GM12878 (cell line): ENCODE measurements around the gene PPP6R1. TPM values are rescaled to one million over a fixed set of nuclear protein-coding genes. Genes with fewer than 3 reads are reported as not detected.

Source experiments
- ATF7 ChIP-seq: fragments of 450-650 bp; IDR thresholded peaks from 2 replicates; pipeline ENCODE4 v1.6.1; 2016; ENCODE audit warnings: low read depth, mild to moderate bottlenecking
- BHLHE40 ChIP-seq, 2 experiments: fragments of 450-650 bp in 1 of 2; IDR thresholded peaks; 2 replicates each; pipeline ENCODE4 v1.6.1; 2011 to 2017; ENCODE audit warnings: low read depth in 2 of 2, borderline replicate concordance in 1 of 2, improper control_type of control experiment in 1 of 2, low read length in 1 of 2, mild to moderate bottlenecking in 1 of 2
- CREB1 ChIP-seq: IDR thresholded peaks from 2 replicates; pipeline ENCODE4 v1.6.1; 2012; ENCODE audit warnings: low read depth, mild to moderate bottlenecking, inconsistent platforms
- MEF2B ChIP-seq: fragments of 450-650 bp; IDR thresholded peaks from 2 replicates; pipeline ENCODE4 v1.6.1; 2018; ENCODE audit warnings: mild to moderate bottlenecking, moderate library complexity; ENCODE audit not compliant: partially characterized antibody, poor library complexity, severe bottlenecking
- MYC ChIP-seq: IDR thresholded peaks from 2 replicates; pipeline ENCODE4 v1.6.1; 2011; ENCODE audit warnings: mild to moderate bottlenecking, low read length, moderate library complexity, inconsistent platforms; ENCODE audit not compliant: insufficient read depth, insufficient replicate concordance, insufficient read length, severe bottlenecking
- NFYB ChIP-seq: IDR thresholded peaks from 2 replicates; pipeline ENCODE4 v1.6.1; 2011; ENCODE audit warnings: low read depth, mild to moderate bottlenecking, low read length, improper control_type of control experiment, moderate library complexity; ENCODE audit not compliant: insufficient read depth
- RAD51 ChIP-seq: fragments of 450-650 bp; IDR thresholded peaks from 2 replicates; pipeline ENCODE4 v1.6.1; 2016; ENCODE audit warnings: moderate library complexity, mild to moderate bottlenecking, inconsistent platforms
- YY1 ChIP-seq: IDR thresholded peaks from 2 replicates; pipeline ENCODE4 v1.6.1; 2011; ENCODE audit warnings: low read depth, mild to moderate bottlenecking, low read length
- ZNF24 ChIP-seq: fragments of 450-650 bp; IDR thresholded peaks from 2 replicates; pipeline ENCODE4 v1.6.1; 2017; ENCODE audit warnings: antibody characterized with exemption, mild to moderate bottlenecking
- polyA plus RNA-seq, 11 experiments: library from polyadenylated mRNA; depleted of rRNA in 4 of 11; unstranded in 6 of 11; stranded (reverse) in 5 of 11; fragments of >200 nt; fragmentation: Nextera tagmentation in 4 of 11; fragmentation: Illumina TruSeq in 1 of 11; extraction: Ambion mirVana in 4 of 11; extraction: Trizol in 1 of 11; gene quantifications; 1 replicate in 1 of 11; 2 replicates in 10 of 11; pipeline versions ENCODE4 v1.2.1 to v1.2.3, GENCODE V29; 2011 to 2016; ENCODE audit warnings: inconsistent platforms in 2 of 11, missing spikeins in 2 of 11, low read depth in 1 of 11
- total RNA-seq, 4 experiments: library from RNA; depleted of rRNA in 3 of 4; stranded (reverse); fragments of >200 nt in 3 of 4; fragmentation: Illumina TruSeq in 1 of 4; extraction: Trizol in 1 of 4; gene quantifications; 2 replicates each; pipeline versions ENCODE4 v1.2.1 to v1.2.3, GENCODE V29; 2013 to 2021
- TF ChIP-seq, protein P1 (sequence below): fragments of 450-650 bp; IDR thresholded peaks from 2 replicates; pipeline ENCODE4 v1.6.1; 2018; ENCODE audit warnings: mild to moderate bottlenecking, low read depth, moderate library complexity; ENCODE audit not compliant: partially characterized antibody
- TF ChIP-seq, protein P2 (sequence below): fragments of 450-650 bp; IDR thresholded peaks from 2 replicates; pipeline ENCODE4 v1.6.1; 2017; ENCODE audit warnings: antibody characterized with exemption, mild to moderate bottlenecking, moderate library complexity
- TF ChIP-seq, protein P3 (sequence below): fragments of 450-650 bp; formaldehyde crosslinking; IDR thresholded peaks from 2 replicates; pipeline ENCODE4 v1.5.0; 2022; ENCODE audit warnings: mild to moderate bottlenecking, missing genetic modification characterization
- TF ChIP-seq, protein P4 (sequence below): fragments of 450-650 bp; IDR thresholded peaks from 2 replicates; pipeline ENCODE4 v1.6.1; 2017; ENCODE audit warnings: mild to moderate bottlenecking, low read depth, inconsistent platforms; ENCODE audit not compliant: poor library complexity, severe bottlenecking
- TF ChIP-seq, protein P5 (sequence below): IDR thresholded peaks from 2 replicates; pipeline ENCODE4 v1.6.1; 2011; ENCODE audit warnings: borderline replicate concordance, low read depth, mild to moderate bottlenecking, moderate library complexity, mixed read lengths, low read length; ENCODE audit not compliant: insufficient read depth; ENCODE audit errors: extremely low read length

PPP6R1 gene
- total and polyA plus RNA-seq, 10 of the 15 experiments (the other 5 are each of a cell fraction or from before 2014, with no cell fraction given): 0.80 to 173 (median 63.7) TPM

DNA sequence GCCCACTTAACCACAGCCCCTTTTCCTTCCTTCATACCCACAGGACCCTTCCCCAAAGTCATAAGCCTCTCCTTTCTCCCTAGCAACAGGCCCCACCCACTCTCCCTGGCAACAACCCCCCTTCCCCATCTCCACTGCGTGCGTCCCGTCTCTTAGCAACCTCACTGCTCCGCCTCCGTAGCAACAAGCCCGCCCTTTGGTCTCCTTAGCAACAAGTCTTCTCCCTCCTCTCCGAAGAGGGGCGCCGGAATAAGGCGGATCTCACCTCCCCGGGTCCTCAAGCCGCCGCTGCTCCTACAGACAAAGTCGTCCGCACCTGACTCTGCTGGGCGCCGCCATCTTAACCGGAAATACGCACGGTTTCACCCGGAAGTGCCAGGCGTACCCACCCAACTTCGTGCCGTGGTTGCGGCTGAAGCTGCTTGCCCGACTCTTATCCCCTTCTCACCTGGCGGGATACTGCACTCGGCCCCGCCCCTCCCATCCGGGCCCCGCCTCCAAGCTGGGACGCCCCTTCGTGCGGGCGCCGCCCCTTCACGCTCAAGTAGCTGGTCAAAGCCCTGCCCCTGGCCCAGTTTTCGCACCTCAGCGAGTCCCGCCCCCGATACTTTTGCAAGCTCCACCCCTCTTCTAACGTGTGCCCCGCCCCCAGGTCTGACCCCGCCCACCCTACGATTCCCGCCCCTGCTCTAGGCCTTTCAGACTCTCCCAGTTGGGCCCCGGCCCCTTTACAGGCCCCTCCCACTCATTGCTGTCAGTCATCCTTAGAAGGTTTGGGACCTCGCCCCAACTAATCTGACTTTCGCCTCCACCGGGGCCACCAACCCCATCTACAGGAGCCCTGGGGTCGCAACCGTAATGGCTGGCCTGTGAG lies 21.2 kb upstream of the PPP6R1 start, which contains the start of gene HSPBP1 (continued):
- TF ChIP-seq, protein P1, sequence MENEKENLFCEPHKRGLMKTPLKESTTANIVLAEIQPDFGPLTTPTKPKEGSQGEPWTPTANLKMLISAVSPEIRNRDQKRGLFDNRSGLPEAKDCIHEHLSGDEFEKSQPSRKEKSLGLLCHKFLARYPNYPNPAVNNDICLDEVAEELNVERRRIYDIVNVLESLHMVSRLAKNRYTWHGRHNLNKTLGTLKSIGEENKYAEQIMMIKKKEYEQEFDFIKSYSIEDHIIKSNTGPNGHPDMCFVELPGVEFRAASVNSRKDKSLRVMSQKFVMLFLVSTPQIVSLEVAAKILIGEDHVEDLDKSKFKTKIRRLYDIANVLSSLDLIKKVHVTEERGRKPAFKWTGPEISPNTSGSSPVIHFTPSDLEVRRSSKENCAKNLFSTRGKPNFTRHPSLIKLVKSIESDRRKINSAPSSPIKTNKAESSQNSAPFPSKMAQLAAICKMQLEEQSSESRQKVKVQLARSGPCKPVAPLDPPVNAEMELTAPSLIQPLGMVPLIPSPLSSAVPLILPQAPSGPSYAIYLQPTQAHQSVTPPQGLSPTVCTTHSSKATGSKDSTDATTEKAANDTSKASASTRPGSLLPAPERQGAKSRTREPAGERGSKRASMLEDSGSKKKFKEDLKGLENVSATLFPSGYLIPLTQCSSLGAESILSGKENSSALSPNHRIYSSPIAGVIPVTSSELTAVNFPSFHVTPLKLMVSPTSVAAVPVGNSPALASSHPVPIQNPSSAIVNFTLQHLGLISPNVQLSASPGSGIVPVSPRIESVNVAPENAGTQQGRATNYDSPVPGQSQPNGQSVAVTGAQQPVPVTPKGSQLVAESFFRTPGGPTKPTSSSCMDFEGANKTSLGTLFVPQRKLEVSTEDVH: peak; percentile 74
- TF ChIP-seq, protein P2, sequence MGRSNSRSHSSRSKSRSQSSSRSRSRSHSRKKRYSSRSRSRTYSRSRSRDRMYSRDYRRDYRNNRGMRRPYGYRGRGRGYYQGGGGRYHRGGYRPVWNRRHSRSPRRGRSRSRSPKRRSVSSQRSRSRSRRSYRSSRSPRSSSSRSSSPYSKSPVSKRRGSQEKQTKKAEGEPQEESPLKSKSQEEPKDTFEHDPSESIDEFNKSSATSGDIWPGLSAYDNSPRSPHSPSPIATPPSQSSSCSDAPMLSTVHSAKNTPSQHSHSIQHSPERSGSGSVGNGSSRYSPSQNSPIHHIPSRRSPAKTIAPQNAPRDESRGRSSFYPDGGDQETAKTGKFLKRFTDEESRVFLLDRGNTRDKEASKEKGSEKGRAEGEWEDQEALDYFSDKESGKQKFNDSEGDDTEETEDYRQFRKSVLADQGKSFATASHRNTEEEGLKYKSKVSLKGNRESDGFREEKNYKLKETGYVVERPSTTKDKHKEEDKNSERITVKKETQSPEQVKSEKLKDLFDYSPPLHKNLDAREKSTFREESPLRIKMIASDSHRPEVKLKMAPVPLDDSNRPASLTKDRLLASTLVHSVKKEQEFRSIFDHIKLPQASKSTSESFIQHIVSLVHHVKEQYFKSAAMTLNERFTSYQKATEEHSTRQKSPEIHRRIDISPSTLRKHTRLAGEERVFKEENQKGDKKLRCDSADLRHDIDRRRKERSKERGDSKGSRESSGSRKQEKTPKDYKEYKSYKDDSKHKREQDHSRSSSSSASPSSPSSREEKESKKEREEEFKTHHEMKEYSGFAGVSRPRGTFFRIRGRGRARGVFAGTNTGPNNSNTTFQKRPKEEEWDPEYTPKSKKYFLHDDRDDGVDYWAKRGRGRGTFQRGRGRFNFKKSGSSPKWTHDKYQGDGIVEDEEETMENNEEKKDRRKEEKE: no peak
- TF ChIP-seq YY1: peak; percentile 99
- TF ChIP-seq, protein P3, sequence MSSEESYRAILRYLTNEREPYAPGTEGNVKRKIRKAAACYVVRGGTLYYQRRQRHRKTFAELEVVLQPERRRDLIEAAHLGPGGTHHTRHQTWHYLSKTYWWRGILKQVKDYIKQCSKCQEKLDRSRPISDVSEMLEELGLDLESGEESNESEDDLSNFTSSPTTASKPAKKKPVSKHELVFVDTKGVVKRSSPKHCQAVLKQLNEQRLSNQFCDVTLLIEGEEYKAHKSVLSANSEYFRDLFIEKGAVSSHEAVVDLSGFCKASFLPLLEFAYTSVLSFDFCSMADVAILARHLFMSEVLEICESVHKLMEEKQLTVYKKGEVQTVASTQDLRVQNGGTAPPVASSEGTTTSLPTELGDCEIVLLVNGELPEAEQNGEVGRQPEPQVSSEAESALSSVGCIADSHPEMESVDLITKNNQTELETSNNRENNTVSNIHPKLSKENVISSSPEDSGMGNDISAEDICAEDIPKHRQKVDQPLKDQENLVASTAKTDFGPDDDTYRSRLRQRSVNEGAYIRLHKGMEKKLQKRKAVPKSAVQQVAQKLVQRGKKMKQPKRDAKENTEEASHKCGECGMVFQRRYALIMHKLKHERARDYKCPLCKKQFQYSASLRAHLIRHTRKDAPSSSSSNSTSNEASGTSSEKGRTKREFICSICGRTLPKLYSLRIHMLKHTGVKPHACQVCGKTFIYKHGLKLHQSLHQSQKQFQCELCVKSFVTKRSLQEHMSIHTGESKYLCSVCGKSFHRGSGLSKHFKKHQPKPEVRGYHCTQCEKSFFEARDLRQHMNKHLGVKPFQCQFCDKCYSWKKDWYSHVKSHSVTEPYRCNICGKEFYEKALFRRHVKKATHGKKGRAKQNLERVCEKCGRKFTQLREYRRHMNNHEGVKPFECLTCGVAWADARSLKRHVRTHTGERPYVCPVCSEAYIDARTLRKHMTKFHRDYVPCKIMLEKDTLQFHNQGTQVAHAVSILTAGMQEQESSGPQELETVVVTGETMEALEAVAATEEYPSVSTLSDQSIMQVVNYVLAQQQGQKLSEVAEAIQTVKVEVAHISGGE (CRISPR knock-in tag): peak; percentile 40; the same call in 1 of the 2 replicates
- peak; percentile 79; the same call in 1 of the 2 replicates for TF ChIP-seq CREB1
- TF ChIP-seq RAD51: no peak
- TF ChIP-seq, protein P4, sequence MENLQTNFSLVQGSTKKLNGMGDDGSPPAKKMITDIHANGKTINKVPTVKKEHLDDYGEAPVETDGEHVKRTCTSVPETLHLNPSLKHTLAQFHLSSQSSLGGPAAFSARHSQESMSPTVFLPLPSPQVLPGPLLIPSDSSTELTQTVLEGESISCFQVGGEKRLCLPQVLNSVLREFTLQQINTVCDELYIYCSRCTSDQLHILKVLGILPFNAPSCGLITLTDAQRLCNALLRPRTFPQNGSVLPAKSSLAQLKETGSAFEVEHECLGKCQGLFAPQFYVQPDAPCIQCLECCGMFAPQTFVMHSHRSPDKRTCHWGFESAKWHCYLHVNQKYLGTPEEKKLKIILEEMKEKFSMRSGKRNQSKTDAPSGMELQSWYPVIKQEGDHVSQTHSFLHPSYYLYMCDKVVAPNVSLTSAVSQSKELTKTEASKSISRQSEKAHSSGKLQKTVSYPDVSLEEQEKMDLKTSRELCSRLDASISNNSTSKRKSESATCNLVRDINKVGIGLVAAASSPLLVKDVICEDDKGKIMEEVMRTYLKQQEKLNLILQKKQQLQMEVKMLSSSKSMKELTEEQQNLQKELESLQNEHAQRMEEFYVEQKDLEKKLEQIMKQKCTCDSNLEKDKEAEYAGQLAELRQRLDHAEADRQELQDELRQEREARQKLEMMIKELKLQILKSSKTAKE: no peak
- 0 out of 2 replicates have a peak, but pooled peaks have one; percentile 11 for TF ChIP-seq NFYB
- TF ChIP-seq, protein P5, sequence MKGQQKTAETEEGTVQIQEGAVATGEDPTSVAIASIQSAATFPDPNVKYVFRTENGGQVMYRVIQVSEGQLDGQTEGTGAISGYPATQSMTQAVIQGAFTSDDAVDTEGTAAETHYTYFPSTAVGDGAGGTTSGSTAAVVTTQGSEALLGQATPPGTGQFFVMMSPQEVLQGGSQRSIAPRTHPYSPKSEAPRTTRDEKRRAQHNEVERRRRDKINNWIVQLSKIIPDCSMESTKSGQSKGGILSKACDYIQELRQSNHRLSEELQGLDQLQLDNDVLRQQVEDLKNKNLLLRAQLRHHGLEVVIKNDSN: no peak
- TF ChIP-seq BHLHE40 (IDR thresholded peaks at IDR 0.05; ENCODE audit: borderline replicate concordance in 1 of 2, low read depth in 2 of 2, low read length in 1 of 2): peak; percentile 69 to 91; a peak in 3 of 4 replicates
- no peak for TF ChIP-seq ZNF24
- TF ChIP-seq MYC: peak; percentile 29
- 0 out of 2 replicates have a peak, but pooled peaks have one; percentile 35 for TF ChIP-seq ATF7
- TF ChIP-seq MEF2B: peak; percentile 53
